Fibroblast of lung (primary cell): ENCODE results near the gene KRT76. TPM values are rescaled to one million over a fixed set of nuclear protein-coding genes. Genes with fewer than 3 reads are reported as not detected.

Source experiments
- DNase-seq, 2 donors: peaks; one replicate each; pipeline versions ENCODE4 v3.0.0 to v3.0.0-alpha.2; 2010; ENCODE audit warnings: low read depth in 2 of 2
- H2AFZ ChIP-seq: 2 replicates; pipeline ENCODE4 v1.5.1; 2012; ENCODE audit warnings: low read length, control low read depth, inconsistent platforms
- H3K27ac ChIP-seq: 2 replicates; pipeline ENCODE4 v1.5.1; 2011; ENCODE audit warnings: low read length, control low read depth; ENCODE audit not compliant: insufficient read depth
- H3K27me3 ChIP-seq: 2 replicates; pipeline ENCODE4 v1.5.1; 2011; ENCODE audit warnings: mild to moderate bottlenecking, low read length; ENCODE audit not compliant: control insufficient read depth, insufficient read depth
- H3K36me3 ChIP-seq: 2 replicates; pipeline ENCODE4 v1.5.1; 2011; ENCODE audit warnings: low read length; ENCODE audit not compliant: control insufficient read depth, insufficient read depth
- H3K4me1 ChIP-seq: 2 replicates; pipeline ENCODE4 v1.5.1; 2011; ENCODE audit warnings: low read length; ENCODE audit not compliant: control insufficient read depth, insufficient read depth; ENCODE audit errors: extremely low read depth
- H3K4me2 ChIP-seq: 2 replicates; pipeline ENCODE4 v1.5.1; 2011; ENCODE audit warnings: low read length, control low read depth; ENCODE audit not compliant: insufficient read depth; ENCODE audit errors: extremely low read depth
- H3K4me3 ChIP-seq, 4 experiments: fragments of 200-600 bp in 1 of 4; sonication (generic) in 1 of 4; replicated peaks in 1 of 4; 2 replicates each; pipeline ENCODE4 v1.5.1; 2011 to 2016; ENCODE audit warnings: low read length in 4 of 4, low read depth in 3 of 4, mild to moderate bottlenecking in 3 of 4, control low read depth in 2 of 4, inconsistent platforms in 1 of 4, mixed read lengths in 1 of 4; ENCODE audit not compliant: insufficient read depth in 1 of 4; ENCODE audit errors: control extremely low read depth in 1 of 4
- H3K79me2 ChIP-seq: 2 replicates; pipeline ENCODE4 v1.5.1; 2012; ENCODE audit warnings: mild to moderate bottlenecking, low read length, inconsistent platforms; ENCODE audit not compliant: control insufficient read depth, insufficient read depth
- H3K9ac ChIP-seq: 2 replicates; pipeline ENCODE4 v1.5.1; 2011; ENCODE audit warnings: mild to moderate bottlenecking, low read length, control low read depth; ENCODE audit not compliant: insufficient read depth
- H3K9me3 ChIP-seq: 2 replicates; pipeline ENCODE4 v1.5.1; 2012; ENCODE audit warnings: low read depth, low read length; ENCODE audit not compliant: control insufficient read depth, insufficient read depth
- H4K20me1 ChIP-seq: 2 replicates; pipeline ENCODE4 v1.5.1; 2011; ENCODE audit warnings: low read length; ENCODE audit not compliant: control insufficient read depth, insufficient read depth; ENCODE audit errors: extremely low read depth
- EZH2 ChIP-seq: IDR thresholded peaks from 2 replicates; pipeline ENCODE4 v1.5.1; 2012; ENCODE audit warnings: low read length, control low read depth, mild to moderate bottlenecking; ENCODE audit errors: missing control alignments
- polyA plus RNA-seq, 2 donors: library from polyadenylated mRNA; depleted of rRNA in 1 of 2; stranded (reverse) in 1 of 2; unstranded in 1 of 2; fragments of >200 nt; gene quantifications; 2 replicates each; pipeline ENCODE4 v1.2.1, GENCODE V29; 2011 to 2012; ENCODE audit warnings: missing spikeins in 1 of 2
- total RNA-seq: library from RNA; depleted of rRNA; stranded (reverse); fragments of >200 nt; gene quantifications from 2 replicates; pipeline ENCODE4 v1.2.1, GENCODE V29; 2014
- TF ChIP-seq, protein P1 (sequence below), 2 donors: IDR thresholded peaks in 1 of 2; conservative IDR thresholded peaks in 1 of 2; 1 replicate in 1 of 2; 2 replicates in 1 of 2; pipeline ENCODE4 v1.5.1; 2011 to 2012; ENCODE audit warnings: low read length in 2 of 2, control low read depth in 1 of 2, inconsistent platforms in 1 of 2, low read depth in 1 of 2, mild to moderate bottlenecking in 1 of 2

KRT76 gene
- total and polyA plus RNA-seq, 2 donors (not counting 1 experiment from before 2014, with no cell fraction given), result not detected

DNA sequence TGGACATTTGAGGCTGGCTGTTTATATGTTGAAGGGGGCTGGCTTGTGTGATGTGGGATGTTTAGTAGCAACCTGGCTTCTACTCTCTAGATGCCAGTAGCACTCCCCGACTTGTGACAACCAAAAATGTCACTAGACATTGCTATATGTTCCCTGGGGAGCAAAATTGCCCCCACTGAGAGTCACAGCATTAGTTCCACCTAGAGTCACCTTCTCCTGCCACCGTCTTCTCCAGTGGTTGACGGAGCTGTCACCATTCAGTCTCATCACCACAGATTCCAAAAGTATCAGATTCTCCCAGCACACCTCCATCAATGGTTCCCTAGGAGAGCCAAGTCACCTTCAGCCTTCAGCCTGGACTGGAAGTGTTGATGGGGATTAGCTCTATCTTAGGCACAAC lies 7.8 kb upstream of the KRT76 start:
- no peaks in the 10 kb centered on the region for H3K4me1 ChIP-seq
- no peaks in the 10 kb centered on the region for H3K9me3 ChIP-seq
- H3K79me2 ChIP-seq, result no peaks in the 10 kb centered on the region
- no peak overlapping the region for H3K4me3 ChIP-seq
- no peak overlapping the region for H3K27ac ChIP-seq
- no peak overlapping the region for H2AFZ ChIP-seq
- DNase-seq, result no peak
- no peaks in the 10 kb centered on the region for H3K36me3 ChIP-seq
- no peaks in the 10 kb centered on the region for H4K20me1 ChIP-seq
- no peak overlapping the region for H3K9ac ChIP-seq
- no peak for TF ChIP-seq EZH2
- TF ChIP-seq, protein P1, sequence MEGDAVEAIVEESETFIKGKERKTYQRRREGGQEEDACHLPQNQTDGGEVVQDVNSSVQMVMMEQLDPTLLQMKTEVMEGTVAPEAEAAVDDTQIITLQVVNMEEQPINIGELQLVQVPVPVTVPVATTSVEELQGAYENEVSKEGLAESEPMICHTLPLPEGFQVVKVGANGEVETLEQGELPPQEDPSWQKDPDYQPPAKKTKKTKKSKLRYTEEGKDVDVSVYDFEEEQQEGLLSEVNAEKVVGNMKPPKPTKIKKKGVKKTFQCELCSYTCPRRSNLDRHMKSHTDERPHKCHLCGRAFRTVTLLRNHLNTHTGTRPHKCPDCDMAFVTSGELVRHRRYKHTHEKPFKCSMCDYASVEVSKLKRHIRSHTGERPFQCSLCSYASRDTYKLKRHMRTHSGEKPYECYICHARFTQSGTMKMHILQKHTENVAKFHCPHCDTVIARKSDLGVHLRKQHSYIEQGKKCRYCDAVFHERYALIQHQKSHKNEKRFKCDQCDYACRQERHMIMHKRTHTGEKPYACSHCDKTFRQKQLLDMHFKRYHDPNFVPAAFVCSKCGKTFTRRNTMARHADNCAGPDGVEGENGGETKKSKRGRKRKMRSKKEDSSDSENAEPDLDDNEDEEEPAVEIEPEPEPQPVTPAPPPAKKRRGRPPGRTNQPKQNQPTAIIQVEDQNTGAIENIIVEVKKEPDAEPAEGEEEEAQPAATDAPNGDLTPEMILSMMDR (conservative IDR thresholded peaks at IDR 0.05 in 1 of 2, IDR thresholded peaks at IDR 0.05 in 1 of 2; ENCODE audit: low read depth in 1 of 2, low read length in 2 of 2), result no peak
- peaks cover 14% of the 10 kb centered on the region for H3K27me3 ChIP-seq
- H3K4me2 ChIP-seq, result no peak overlapping the region

DNA sequence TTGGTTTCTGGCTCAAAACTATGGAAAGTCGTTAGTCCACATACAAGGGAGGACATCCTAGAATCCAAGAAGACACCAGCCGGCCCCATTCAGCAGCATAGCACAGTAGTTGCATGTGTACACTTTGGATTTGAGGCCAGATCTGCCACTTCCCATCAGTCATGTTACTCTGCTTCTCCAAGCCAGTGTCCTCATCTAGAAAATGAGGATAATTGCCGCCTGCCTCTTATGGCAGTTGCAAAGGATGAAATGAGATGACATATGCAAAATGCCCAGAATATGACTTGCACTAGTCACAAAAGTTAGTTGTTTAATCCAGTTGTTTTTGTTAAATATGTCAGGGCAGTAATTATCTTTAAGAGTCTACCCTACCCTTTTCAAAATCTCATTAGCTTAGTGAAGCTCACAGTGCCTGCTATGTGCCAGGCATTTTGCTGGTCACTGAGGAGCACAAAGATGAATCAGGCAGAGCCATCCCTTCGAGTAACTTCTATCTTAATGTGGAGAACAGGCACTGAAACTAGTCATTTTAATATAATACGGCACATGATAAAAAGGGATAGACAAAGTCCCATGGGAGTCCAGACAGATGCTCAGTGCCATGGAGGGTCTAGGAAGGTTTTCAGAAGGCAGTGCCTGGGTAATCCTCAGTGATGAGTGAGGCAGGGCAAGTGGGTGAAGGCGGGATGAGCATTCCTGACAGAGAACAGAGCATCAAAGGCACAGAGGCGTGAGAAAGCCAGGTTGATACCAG lies 6.6 kb upstream of the KRT76 start:
- TF ChIP-seq EZH2, result no peak
- TF ChIP-seq, protein P1 (conservative IDR thresholded peaks at IDR 0.05 in 1 of 2, IDR thresholded peaks at IDR 0.05 in 1 of 2; ENCODE audit: low read depth in 1 of 2, low read length in 2 of 2), result no peak

DNA sequence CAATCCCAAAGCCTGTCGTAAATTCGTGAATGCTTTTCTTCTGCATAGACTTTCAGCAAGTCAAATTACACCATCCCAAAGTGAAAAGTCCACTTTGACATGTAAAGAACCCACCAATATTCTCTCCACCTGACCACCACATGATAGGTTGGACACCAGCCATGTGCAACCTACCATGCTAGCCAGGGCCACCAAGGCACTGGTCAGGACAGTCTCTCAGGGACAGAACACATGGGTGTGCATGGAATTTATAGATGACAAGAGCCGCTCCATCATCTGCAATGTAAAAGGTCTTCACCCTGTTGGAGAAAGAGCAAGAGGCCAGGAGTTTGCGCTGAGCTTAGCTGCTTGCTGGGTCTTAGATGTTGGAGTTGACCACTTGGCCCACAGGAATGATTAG lies 5.4 kb upstream of the KRT76 start:
- no peak overlapping the region for H2AFZ ChIP-seq
- no peak for TF ChIP-seq EZH2
- TF ChIP-seq, protein P1 (conservative IDR thresholded peaks at IDR 0.05 in 1 of 2, IDR thresholded peaks at IDR 0.05 in 1 of 2; ENCODE audit: low read depth in 1 of 2, low read length in 2 of 2), result no peak
- no peaks in the 10 kb centered on the region for H3K4me1 ChIP-seq
- no peaks in the 10 kb centered on the region for H3K36me3 ChIP-seq
- no peak overlapping the region for H3K4me3 ChIP-seq
- no peaks in the 10 kb centered on the region for H3K9me3 ChIP-seq
- H3K9ac ChIP-seq, result no peak overlapping the region
- H3K4me2 ChIP-seq, result no peak overlapping the region
- H4K20me1 ChIP-seq, result no peaks in the 10 kb centered on the region
- peaks cover 10% of the 10 kb centered on the region for H3K27me3 ChIP-seq
- no peaks in the 10 kb centered on the region for H3K79me2 ChIP-seq
- no peak overlapping the region for H3K27ac ChIP-seq
- DNase-seq, result no peak

More for the DNA sequence above, 6.6 kb upstream of the KRT76 start:
- Histone ChIP-seq H3K36me3 (no peaks in the 10 kb centered on the region), H3K4me2 (no peak overlapping the region), H3K9ac (no peak overlapping the region), H3K9me3 (no peaks in the 10 kb centered on the region), H3K4me1 (no peaks in the 10 kb centered on the region), H3K27me3 (peaks cover 10% of the 10 kb centered on the region), H3K79me2 (no peaks in the 10 kb centered on the region), H3K4me3 (no peak overlapping the region), H3K27ac (no peak overlapping the region), H2AFZ (no peak overlapping the region), H4K20me1 (no peaks in the 10 kb centered on the region)
- DNase-seq, result no peak
